ENCODE measurements around the gene STK32C. TPM values are rescaled to one million over a fixed set of nuclear protein-coding genes. Genes with fewer than 3 reads are reported as not detected.

Gene STK32C
- total RNA-seq, 1 donor from 2014 or later: 13.8 TPM

- Mint-ChIP-seq H3K27ac (no peak overlapping the region), H3K4me3 (no peak overlapping the region), H3K27me3 (no peaks in the 10 kb centered on the region), H3K9me3 (no peaks in the 10 kb centered on the region), H3K36me3 (ENCODE audit: low read depth) (no peaks in the 10 kb centered on the region), H3K4me1 (peaks cover 13% of the 10 kb centered on the region)
- intact Hi-C loops (cut with micrococcal nuclease): no loop called here
- no peak for DNase-seq
- ChIA-PET POLR2A (no interaction called here), CTCF (no interaction called here)
- TF ChIP-seq, protein P1, sequence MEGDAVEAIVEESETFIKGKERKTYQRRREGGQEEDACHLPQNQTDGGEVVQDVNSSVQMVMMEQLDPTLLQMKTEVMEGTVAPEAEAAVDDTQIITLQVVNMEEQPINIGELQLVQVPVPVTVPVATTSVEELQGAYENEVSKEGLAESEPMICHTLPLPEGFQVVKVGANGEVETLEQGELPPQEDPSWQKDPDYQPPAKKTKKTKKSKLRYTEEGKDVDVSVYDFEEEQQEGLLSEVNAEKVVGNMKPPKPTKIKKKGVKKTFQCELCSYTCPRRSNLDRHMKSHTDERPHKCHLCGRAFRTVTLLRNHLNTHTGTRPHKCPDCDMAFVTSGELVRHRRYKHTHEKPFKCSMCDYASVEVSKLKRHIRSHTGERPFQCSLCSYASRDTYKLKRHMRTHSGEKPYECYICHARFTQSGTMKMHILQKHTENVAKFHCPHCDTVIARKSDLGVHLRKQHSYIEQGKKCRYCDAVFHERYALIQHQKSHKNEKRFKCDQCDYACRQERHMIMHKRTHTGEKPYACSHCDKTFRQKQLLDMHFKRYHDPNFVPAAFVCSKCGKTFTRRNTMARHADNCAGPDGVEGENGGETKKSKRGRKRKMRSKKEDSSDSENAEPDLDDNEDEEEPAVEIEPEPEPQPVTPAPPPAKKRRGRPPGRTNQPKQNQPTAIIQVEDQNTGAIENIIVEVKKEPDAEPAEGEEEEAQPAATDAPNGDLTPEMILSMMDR (IDR thresholded peaks at IDR 0.05): no peak
- ATAC-seq (ENCODE audit: low read depth): no peak
Observed at GRCh38 chr10:132236881-132237280, 70.9 kb downstream of the STK32C start.

DNA sequence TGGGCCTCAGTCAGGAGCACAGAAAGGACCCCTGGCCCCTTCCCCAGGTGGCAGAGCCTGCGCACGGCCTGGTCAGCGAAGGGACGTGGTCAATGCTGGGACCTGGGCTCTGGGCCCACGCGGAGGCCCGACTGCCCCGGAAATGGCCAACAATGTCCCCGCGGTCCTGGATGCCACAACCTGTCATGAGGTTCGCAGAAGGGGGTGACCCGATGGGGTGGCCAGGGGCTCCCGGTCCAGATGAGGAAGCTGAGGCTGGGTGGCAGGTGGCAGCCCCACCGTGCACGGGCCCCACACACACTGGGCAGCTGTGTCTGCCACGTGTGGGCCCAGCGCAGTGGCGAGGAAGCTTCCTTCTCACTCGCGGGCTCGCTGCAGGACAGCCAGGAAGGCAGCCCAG lies 71.6 kb downstream of the STK32C start:
- DNase-seq (no peak), ATAC-seq (ENCODE audit: low read depth) (no peak)
- H3K27me3 Mint-ChIP-seq: no peaks in the 10 kb centered on the region
- H3K27ac Mint-ChIP-seq: no peak overlapping the region
- no peak overlapping the region for H3K4me3 Mint-ChIP-seq
- H3K4me1 Mint-ChIP-seq: peaks cover 20% of the 10 kb centered on the region
- no peaks in the 10 kb centered on the region for H3K9me3 Mint-ChIP-seq
- POLR2A ChIA-PET: no interaction called here
- intact Hi-C loops (cut with micrococcal nuclease): no loop called here
- CTCF ChIA-PET: no interaction called here
- no peaks in the 10 kb centered on the region for H3K36me3 Mint-ChIP-seq (ENCODE audit: low read depth)
- TF ChIP-seq, protein P1 (IDR thresholded peaks at IDR 0.05): no peak

GRCh38 chr10:132234860-132235259 lies 72.9 kb downstream of the STK32C start:
- no peak overlapping the region for H3K4me3 Mint-ChIP-seq
- no peak for ATAC-seq (ENCODE audit: low read depth)
- TF ChIP-seq, protein P1 (IDR thresholded peaks at IDR 0.05): no peak
- peaks cover 26% of the 10 kb centered on the region for H3K4me1 Mint-ChIP-seq
- ChIA-PET CTCF (interaction anchor here (1.5 kb wide), 1 partner anchor 116 kb away, joined by 4 read pairs; no protein-coding TSS in a partner anchor), POLR2A (no interaction called here)
- no peaks in the 10 kb centered on the region for H3K27me3 Mint-ChIP-seq
- H3K9me3 Mint-ChIP-seq: no peaks in the 10 kb centered on the region
- no peaks in the 10 kb centered on the region for H3K36me3 Mint-ChIP-seq (ENCODE audit: low read depth)
- DNase-seq: no peak
- H3K27ac Mint-ChIP-seq: no peak overlapping the region
- intact Hi-C loops (cut with micrococcal nuclease): no loop called here

DNA sequence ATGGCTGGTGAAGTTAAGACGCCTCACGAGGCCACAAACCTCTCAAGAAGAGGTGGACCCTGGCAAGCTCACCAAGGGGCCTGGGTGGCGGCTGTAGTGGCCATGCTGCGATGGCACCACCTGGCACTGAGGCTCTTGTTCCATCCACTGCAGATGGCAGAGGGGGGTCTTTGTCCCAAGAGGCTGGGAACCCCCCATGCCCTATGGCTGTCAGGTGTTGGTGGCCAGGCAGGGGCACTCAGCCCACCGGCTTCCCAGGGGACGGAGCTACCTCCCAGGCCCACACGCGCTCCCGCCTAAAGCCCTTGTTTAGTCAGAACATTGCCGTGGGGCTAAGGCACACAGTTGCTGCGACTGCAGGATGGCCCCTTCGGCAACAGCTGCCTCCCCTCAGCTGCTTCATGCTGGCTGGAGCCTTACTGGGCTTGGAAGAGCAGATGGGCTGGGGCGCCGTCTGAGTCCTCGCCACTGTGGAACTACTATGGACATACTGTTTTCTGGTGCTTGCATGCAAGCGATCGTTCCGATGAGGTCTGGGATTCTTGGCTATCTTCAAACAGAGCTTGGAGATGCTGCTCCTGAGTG lies 74.2 kb downstream of the STK32C start:
- TF ChIP-seq, protein P1 (IDR thresholded peaks at IDR 0.05): no peak
- H3K4me1 Mint-ChIP-seq: peaks cover 33% of the 10 kb centered on the region
- H3K4me3 Mint-ChIP-seq: no peak overlapping the region
- DNase-seq: no peak
- H3K36me3 Mint-ChIP-seq (ENCODE audit: low read depth): no peaks in the 10 kb centered on the region
- ATAC-seq (ENCODE audit: low read depth): no peak
- no peaks in the 10 kb centered on the region for H3K9me3 Mint-ChIP-seq
- ChIA-PET CTCF (interaction anchor here (1.5 kb wide), 1 partner anchor 117 kb away, joined by 4 read pairs; no protein-coding TSS in a partner anchor), POLR2A (no interaction called here)
- no peaks in the 10 kb centered on the region for H3K27me3 Mint-ChIP-seq
- intact Hi-C loops (cut with micrococcal nuclease): no loop called here
- no peak overlapping the region for H3K27ac Mint-ChIP-seq

- peak overlapping the region; percentile 78 for H3K4me3 Mint-ChIP-seq
- CTCF ChIA-PET: no interaction called here
- H3K9me3 Mint-ChIP-seq: no peaks in the 10 kb centered on the region
- ATAC-seq (ENCODE audit: low read depth) (no peak), DNase-seq (no peak)
- H3K4me1 Mint-ChIP-seq: peaks cover 33% of the 10 kb centered on the region
- TF ChIP-seq, protein P1 (IDR thresholded peaks at IDR 0.05): no peak
- POLR2A ChIA-PET: no interaction called here
- intact Hi-C loops (cut with micrococcal nuclease): loop anchor here (1.0 kb wide), 1 partner anchor 75 kb away; no protein-coding TSS in a partner anchor
- no peaks in the 10 kb centered on the region for H3K27me3 Mint-ChIP-seq
- no peaks in the 10 kb centered on the region for H3K36me3 Mint-ChIP-seq (ENCODE audit: low read depth)
- H3K27ac Mint-ChIP-seq: peak overlapping the region; percentile 83
Observed at GRCh38 chr10:132232981-132233380, 74.8 kb downstream of the STK32C start.
